Measurements from ENCODE around the gene NSG2. TPM values are rescaled to one million over a fixed set of nuclear protein-coding genes. Genes with fewer than 3 reads are reported as not detected.

NSG2 gene
- total and polyA plus RNA-seq, 8 donors, result 0.34 to 3.3 (median 2.3) TPM; not detected in 1

- Histone ChIP-seq H3K27ac (no peak overlapping the region), H3K4me3 (no peak overlapping the region), H3K9me3 (no peaks in the 10 kb centered on the region), H3K36me3 (no peaks in the 10 kb centered on the region), H3K27me3 (no peaks in the 10 kb centered on the region), H3K4me1 (no peaks in the 10 kb centered on the region)
- DNase-seq, result no peak
- no peak for TF ChIP-seq CTCF (IDR thresholded peaks at IDR 0.05)
- intact Hi-C loops (cut with DNase I), result no loop called here
- no peak for ATAC-seq
These were observed 47.6 kb downstream of the NSG2 start for GRCh38 chr5:174093123-174093522.

GRCh38 chr5:174094857-174095606, 49.5 kb downstream of the NSG2 start:
- no peak for DNase-seq
- TF ChIP-seq CTCF (IDR thresholded peaks at IDR 0.05), result no peak
- ATAC-seq, result no peak
- Histone ChIP-seq H3K4me3 (no peak overlapping the region), H3K36me3 (no peaks in the 10 kb centered on the region), H3K27me3 (no peaks in the 10 kb centered on the region), H3K9me3 (no peaks in the 10 kb centered on the region), H3K4me1 (no peaks in the 10 kb centered on the region), H3K27ac (no peak overlapping the region)
- intact Hi-C loops (cut with DNase I), result no loop called here

GRCh38 chr5:174096619-174097018, 51.1 kb downstream of the NSG2 start:
- H3K27ac ChIP-seq, result no peak overlapping the region
- ATAC-seq (no peak), DNase-seq (no peak)
- H3K36me3 ChIP-seq, result no peaks in the 10 kb centered on the region
- no peak overlapping the region for H3K4me3 ChIP-seq
- intact Hi-C loops (cut with DNase I), result no loop called here
- H3K9me3 ChIP-seq, result no peaks in the 10 kb centered on the region
- no peaks in the 10 kb centered on the region for H3K27me3 ChIP-seq
- TF ChIP-seq CTCF (IDR thresholded peaks at IDR 0.05), result no peak
- H3K4me1 ChIP-seq, result no peaks in the 10 kb centered on the region

- no peak for DNase-seq
- no peak for TF ChIP-seq CTCF (IDR thresholded peaks at IDR 0.05)
- no peak for ATAC-seq
- no peaks in the 10 kb centered on the region for H3K4me1 ChIP-seq
- H3K27ac ChIP-seq, result no peak overlapping the region
- no peaks in the 10 kb centered on the region for H3K27me3 ChIP-seq
- intact Hi-C loops (cut with DNase I), result no loop called here
- no peaks in the 10 kb centered on the region for H3K9me3 ChIP-seq
- no peaks in the 10 kb centered on the region for H3K36me3 ChIP-seq
- H3K4me3 ChIP-seq, result no peak overlapping the region
These were observed 52.1 kb downstream of the NSG2 start for GRCh38 chr5:174097486-174098185.

GRCh38 chr5:174098694-174099093, 53.2 kb downstream of the NSG2 start:
- H3K36me3 ChIP-seq, result no peaks in the 10 kb centered on the region
- no peak overlapping the region for H3K4me3 ChIP-seq
- no peaks in the 10 kb centered on the region for H3K4me1 ChIP-seq
- intact Hi-C loops (cut with DNase I), result no loop called here
- no peak for ATAC-seq
- DNase-seq, result no peak
- H3K27me3 ChIP-seq, result no peaks in the 10 kb centered on the region
- no peak overlapping the region for H3K27ac ChIP-seq
- no peaks in the 10 kb centered on the region for H3K9me3 ChIP-seq
- no peak for TF ChIP-seq CTCF (IDR thresholded peaks at IDR 0.05)

Data from left lung (tissue), 10 donors.